Activated CD4-positive, CD25-positive, alpha-beta regulatory T cell treated with anti-CD3 and anti-CD28 coated beads, Interleukin-2, amount 50 U/mL, for 24 hours (primary cell): Measurements from ENCODE around the gene AGT.
"Not testable (repeated sequence)": the region's sequence is repeated elsewhere in the genome, so short reads cannot be mapped to it uniquely, and the experiment has no call there.

Experiments used
- ATAC-seq, 2 donors: fragments of 150-1000 bp; cut with Tn5 transposase; one replicate each; pipeline ENCODE4 v1.10.0; 2021; ENCODE audit warnings: mild to moderate bottlenecking in 1 of 2, moderate library complexity in 1 of 2

AGT gene

DNA sequence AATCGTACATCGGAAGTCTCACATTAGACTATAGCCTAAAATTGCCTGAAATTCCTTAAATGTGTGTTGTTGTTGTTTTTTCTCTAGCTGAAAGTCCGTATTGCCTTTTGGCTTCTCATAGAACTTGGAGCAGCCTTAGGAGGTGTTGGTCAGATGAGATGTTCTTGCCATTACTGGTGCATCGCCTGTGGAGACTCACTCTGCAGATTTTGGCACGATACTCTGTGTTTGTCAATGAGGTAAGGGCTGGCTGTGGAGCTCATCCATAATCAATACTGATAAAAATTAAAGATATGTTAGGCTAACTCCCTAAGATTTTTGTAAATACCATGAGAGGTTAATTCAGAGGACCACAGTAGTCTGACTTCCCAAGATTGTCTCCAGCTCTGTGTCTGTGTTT, 28.9 kb downstream of the AGT start:
- no peak for ATAC-seq

GRCh38 chr1:230684146-230684545, 29.8 kb downstream of the AGT start:
- no peak for ATAC-seq

GRCh38 chr1:230682882-230683610, 30.9 kb downstream of the AGT start:
- ATAC-seq = no peak

- ATAC-seq = no peak
Measured at GRCh38 chr1:230682274-230682673, 31.6 kb downstream of the AGT start.

- peak; percentile 68 to 73 for ATAC-seq
Measured at GRCh38 chr1:230681599-230681998, 32.3 kb downstream of the AGT start.

GRCh38 chr1:230680300-230681025, 33.5 kb downstream of the AGT start:
- ATAC-seq = no peak

- ATAC-seq = no peak
Measured at GRCh38 chr1:230679825-230680224, 34.1 kb downstream of the AGT start.

DNA sequence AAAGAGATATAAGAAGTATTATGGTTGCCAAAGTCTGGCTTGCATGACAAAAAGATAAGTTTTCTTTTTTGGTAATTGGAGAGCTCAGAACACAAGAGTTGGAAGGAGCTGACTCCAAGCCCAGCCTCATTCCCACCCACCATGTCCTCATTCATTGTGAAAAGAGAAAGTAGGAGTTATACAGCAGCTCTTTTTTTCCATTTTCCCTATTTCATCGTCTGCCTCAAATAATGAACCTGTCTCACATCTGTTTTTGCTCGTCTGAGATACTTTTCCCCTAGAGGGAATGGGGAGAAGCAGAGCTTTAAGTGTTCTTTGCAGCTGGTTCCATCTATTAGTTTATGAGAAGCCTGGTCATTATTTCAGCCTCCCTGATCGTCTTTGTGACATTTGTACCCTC, 34.7 kb downstream of the AGT start:
- ATAC-seq = no peak

DNA sequence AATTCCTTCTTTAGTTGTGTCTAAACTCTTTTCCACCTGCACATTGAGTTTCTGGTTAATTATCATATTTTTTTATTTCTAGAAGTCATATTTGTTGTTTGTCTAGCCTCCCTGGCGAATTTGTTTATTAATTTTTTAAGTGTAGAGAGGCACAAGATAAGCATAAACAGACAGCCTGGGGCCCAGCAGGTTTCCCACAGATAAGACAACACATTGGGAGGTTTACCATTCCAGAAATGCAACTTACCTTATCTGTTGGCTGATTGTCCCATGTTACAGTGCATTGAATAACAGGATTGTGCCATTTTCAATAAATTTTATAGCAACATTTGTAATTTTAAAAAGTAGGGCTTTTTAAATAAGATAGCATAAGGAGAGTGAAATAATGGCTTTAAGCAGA, 36.7 kb downstream of the AGT start:
- ATAC-seq = no peak

DNA sequence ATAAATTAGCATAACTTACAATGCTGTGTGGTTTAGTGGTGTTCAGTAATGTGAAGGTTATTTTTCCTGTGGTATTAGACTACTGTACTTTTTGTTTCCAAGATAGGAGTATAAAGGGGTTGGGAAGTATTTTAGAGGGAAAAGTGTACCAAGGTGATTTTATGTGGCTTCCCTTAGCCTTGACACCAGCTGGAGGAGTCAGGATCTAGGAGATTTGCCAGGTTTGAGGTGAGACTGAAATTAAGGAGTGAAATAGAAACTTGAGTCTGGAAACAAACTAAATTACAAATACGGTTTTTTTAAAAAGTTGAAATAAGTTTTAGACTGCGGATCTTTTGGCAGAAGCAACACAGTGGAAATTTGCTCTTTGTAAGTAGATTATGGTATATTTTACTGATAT, 39.3 kb downstream of the AGT start:
- no peak for ATAC-seq

DNA sequence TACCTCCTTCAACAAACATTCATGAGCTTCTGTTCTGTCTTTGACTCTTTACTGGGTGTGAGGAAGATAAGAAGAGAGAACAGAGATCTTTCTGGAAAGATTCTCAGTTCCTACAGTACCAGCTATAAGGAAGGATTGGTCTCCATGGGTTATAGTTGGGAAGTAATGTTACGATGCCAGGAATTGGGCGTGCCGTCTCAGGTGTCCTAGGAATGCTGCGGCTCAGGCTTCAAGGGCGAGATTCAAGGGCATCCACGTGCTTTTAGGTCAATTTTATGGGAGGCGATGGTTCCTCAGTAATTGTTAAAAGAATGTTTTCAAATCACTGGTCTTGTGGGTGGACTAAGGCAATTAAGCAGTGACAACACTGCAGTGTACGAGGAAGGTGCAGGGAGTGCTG, 44.4 kb downstream of the AGT start:
- ATAC-seq = no peak

DNA sequence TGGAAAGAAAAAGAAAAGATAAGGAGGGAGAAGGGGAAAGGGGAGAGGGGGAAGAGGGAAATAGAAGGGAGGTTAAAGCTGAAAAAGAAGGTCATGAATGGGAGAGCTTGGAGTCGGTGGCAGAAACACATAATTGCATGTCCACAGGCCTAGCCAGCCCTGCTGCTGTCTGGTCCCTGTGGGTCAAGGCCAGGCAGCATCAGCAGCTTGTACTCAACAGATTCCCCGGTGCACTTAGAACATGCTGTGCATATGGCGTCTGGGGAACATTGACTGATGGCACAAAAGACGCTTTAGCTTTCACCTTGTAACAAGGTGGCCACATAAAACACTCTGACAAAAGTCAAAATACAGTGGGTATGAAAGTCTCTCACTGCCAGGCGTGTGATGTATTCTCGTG, 45.7 kb downstream of the AGT start:
- ATAC-seq = no peak

GRCh38 chr1:230661976-230662375, 51.9 kb downstream of the AGT start:
- no peak for ATAC-seq

DNA sequence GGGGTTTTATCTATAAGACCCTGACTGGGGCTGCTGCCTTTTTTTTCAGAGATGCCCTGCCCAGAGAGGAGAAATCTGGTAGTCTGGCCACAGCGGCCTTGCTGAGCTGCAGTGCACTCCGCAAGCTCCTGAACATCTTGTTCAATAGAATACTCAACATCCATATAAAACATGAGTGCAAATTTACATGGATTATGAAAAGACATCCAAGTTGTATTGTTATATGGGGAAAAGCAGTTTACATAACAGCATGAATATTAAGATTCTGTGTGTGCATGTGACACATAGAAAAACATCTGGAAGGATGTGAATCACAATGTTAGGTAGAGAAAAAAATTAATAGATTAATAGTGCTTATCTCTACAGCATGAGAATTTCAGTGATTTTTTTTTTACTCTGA, 55.2 kb downstream of the AGT start:
- no peak for ATAC-seq

DNA sequence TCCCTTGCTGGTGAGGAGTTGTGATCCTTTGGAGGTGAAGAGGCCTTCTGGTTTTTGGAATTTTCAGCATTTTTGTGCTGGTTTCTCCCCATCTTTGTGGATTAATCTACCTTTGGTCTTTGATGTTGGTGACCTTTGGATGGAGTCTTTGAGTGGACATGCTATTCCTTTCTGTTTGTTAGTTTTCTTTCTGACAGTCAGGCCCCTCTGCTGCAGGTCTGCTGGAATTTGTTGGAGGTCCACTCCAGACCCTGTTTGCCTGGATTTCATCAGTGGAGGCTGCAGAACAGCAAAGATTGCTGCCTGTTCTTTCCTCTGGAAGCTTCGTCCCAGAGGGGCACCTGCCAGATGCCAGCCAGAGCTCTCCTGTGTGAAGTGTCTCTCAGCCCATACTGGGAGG, 55.8 kb downstream of the AGT start:
- ATAC-seq = not testable (repeated sequence)

- ATAC-seq = not testable (repeated sequence)
Measured at GRCh38 chr1:230656719-230657118, 57.2 kb downstream of the AGT start.
